Activated CD8-positive, alpha-beta memory T cell treated with anti-CD3 and anti-CD28 coated beads for 48 hours (primary cell): Measurements from ENCODE around the gene RAC2.

Experiments
- DNase-seq, 3 experiments: peaks; one replicate each; pipeline ENCODE4 v3.0.0-alpha.2; 2020; ENCODE audit warnings: low read depth in 2 of 3, low spot score in 2 of 3

Gene RAC2

GRCh38 chr22:37276776-37277175, 32.7 kb upstream of the RAC2 start:
- DNase-seq, result no peak

GRCh38 chr22:37275622-37276021, 31.6 kb upstream of the RAC2 start:
- peak in 1 of 3 experiments; percentile 42 for DNase-seq

- DNase-seq, result no peak
Measured at GRCh38 chr22:37275134-37275533, 31.1 kb upstream of the RAC2 start.

- no peak for DNase-seq
Measured at GRCh38 chr22:37274380-37274862, 30.4 kb upstream of the RAC2 start.

GRCh38 chr22:37273846-37274225, 29.8 kb upstream of the RAC2 start:
- no peak for DNase-seq

- no peak for DNase-seq
Measured at GRCh38 chr22:37273126-37273845, 29.2 kb upstream of the RAC2 start.

- DNase-seq, result no peak
Measured at GRCh38 chr22:37270928-37271650, 27.0 kb upstream of the RAC2 start.

- no peak for DNase-seq
Measured at GRCh38 chr22:37269936-37270678, 26.0 kb upstream of the RAC2 start.

GRCh38 chr22:37267661-37268413, 23.8 kb upstream of the RAC2 start:
- DNase-seq, result no peak

GRCh38 chr22:37267135-37267587, 23.1 kb upstream of the RAC2 start:
- DNase-seq, result no peak

- DNase-seq, result no peak
Measured at GRCh38 chr22:37266581-37267134, 22.6 kb upstream of the RAC2 start.

GRCh38 chr22:37263966-37264887, 20.2 kb upstream of the RAC2 start:
- DNase-seq, result no peak

GRCh38 chr22:37262346-37262745, 18.3 kb upstream of the RAC2 start:
- DNase-seq, result no peak

- no peak for DNase-seq
Measured at GRCh38 chr22:37260901-37261336, 16.9 kb upstream of the RAC2 start.

- no peak for DNase-seq
Measured at GRCh38 chr22:37260155-37260795, 16.2 kb upstream of the RAC2 start.

- DNase-seq, result no peak
Measured at GRCh38 chr22:37259540-37260029, 15.5 kb upstream of the RAC2 start.

GRCh38 chr22:37258753-37259401, 14.8 kb upstream of the RAC2 start:
- no peak for DNase-seq

GRCh38 chr22:37258005-37258752, 14.1 kb upstream of the RAC2 start:
- no peak for DNase-seq
